Neural crest cell (in vitro differentiated cells): ENCODE measurements around the gene CCDC89. TPM values are rescaled to one million over a fixed set of nuclear protein-coding genes. Genes with fewer than 3 reads are reported as not detected.

Source experiments
- DNase-seq: peaks from one replicate; pipeline ENCODE4 v3.0.0; 2021; ENCODE audit warnings: low read depth, mixed read lengths, low spot score
- H3K27ac Mint-ChIP-seq: one replicate; pipeline ENCODE4 v1.8.0; 2021; ENCODE audit warnings: mild to moderate bottlenecking, mixed read lengths; ENCODE audit not compliant: unreplicated experiment
- H3K27me3 Mint-ChIP-seq: 2 replicates; pipeline ENCODE4 v1.8.0; 2021; ENCODE audit warnings: low read depth, mild to moderate bottlenecking, mixed read lengths
- H3K36me3 Mint-ChIP-seq: 2 replicates; pipeline ENCODE4 v1.8.0; 2021; ENCODE audit warnings: low read depth, mild to moderate bottlenecking, mixed read lengths
- H3K4me1 Mint-ChIP-seq: 2 replicates; pipeline ENCODE4 v1.8.0; 2021; ENCODE audit warnings: mixed read lengths
- H3K4me3 Mint-ChIP-seq: one replicate; pipeline ENCODE4 v1.8.0; 2021; ENCODE audit warnings: mild to moderate bottlenecking, mixed read lengths
- H3K9me3 Mint-ChIP-seq: 2 replicates; pipeline ENCODE4 v1.8.0; 2021; ENCODE audit warnings: mixed read lengths
- CTCF ChIP-seq: fragments of 200-600 bp; sonication (generic); conservative IDR thresholded peaks from 2 replicates; pipeline ENCODE4 v1.5.0; 2021; ENCODE audit warnings: antibody characterized with exemption, mild to moderate bottlenecking
- long read RNA-seq: library from polyadenylated mRNA; unstranded; transcript quantifications from one replicate; pipeline ENCODE4 v2.0.0, GENCODE V29; 2020
- total RNA-seq: library from RNA; stranded (reverse); gene quantifications from 2 replicates; pipeline ENCODE4 v1.2.1, GENCODE V29; 2021

CCDC89 gene
- total RNA-seq: not detected in 2 replicates
- long read RNA-seq: 0 reads

GRCh38 chr11:85685820-85686459 is at the start of gene CCDC89:
CCDC89 (minus strand) TSS chr11:85686195; CDS start chr11:85686130, 65 bp downstream.
- TF ChIP-seq CTCF: no peak
- DNase-seq: no peak
- Mint-ChIP-seq H3K36me3 (no peaks in the 10 kb centered on the region), H3K4me3 (no peak within 1 kb of the TSS), H3K9me3 (no peaks in the 10 kb centered on the region), H3K27ac (no peak within 1 kb of the TSS), H3K27me3 (no peaks in the 10 kb centered on the region), H3K4me1 (no peaks in the 10 kb centered on the region)

GRCh38 chr11:85732965-85733364 is 47.0 kb upstream of the CCDC89 start:
- H3K27me3 Mint-ChIP-seq: no peaks in the 10 kb centered on the region
- peaks cover 4% of the 10 kb centered on the region for H3K9me3 Mint-ChIP-seq
- no peaks in the 10 kb centered on the region for H3K4me1 Mint-ChIP-seq
- H3K4me3 Mint-ChIP-seq: no peak overlapping the region
- no peak for TF ChIP-seq CTCF
- H3K27ac Mint-ChIP-seq: no peak overlapping the region
- peaks cover 9% of the 10 kb centered on the region for H3K36me3 Mint-ChIP-seq
- no peak for DNase-seq

GRCh38 chr11:85726381-85726780 is 40.4 kb upstream of the CCDC89 start:
- no peak for TF ChIP-seq CTCF
- no peak for DNase-seq
- no peak overlapping the region for H3K27ac Mint-ChIP-seq
- no peaks in the 10 kb centered on the region for H3K4me1 Mint-ChIP-seq
- H3K27me3 Mint-ChIP-seq: no peaks in the 10 kb centered on the region
- no peak overlapping the region for H3K4me3 Mint-ChIP-seq
- peaks cover 12% of the 10 kb centered on the region for H3K36me3 Mint-ChIP-seq
- peaks cover 7% of the 10 kb centered on the region for H3K9me3 Mint-ChIP-seq

- TF ChIP-seq CTCF: no peak
- Mint-ChIP-seq H3K9me3 (peaks cover 7% of the 10 kb centered on the region), H3K4me1 (no peaks in the 10 kb centered on the region), H3K4me3 (no peak overlapping the region), H3K27me3 (no peaks in the 10 kb centered on the region), H3K36me3 (peaks cover 10% of the 10 kb centered on the region), H3K27ac (no peak overlapping the region)
- DNase-seq: no peak
Measured at GRCh38 chr11:85725510-85726258, 39.7 kb upstream of the CCDC89 start.

GRCh38 chr11:85724748-85725465 is 38.9 kb upstream of the CCDC89 start:
- H3K4me1 Mint-ChIP-seq: peaks cover 5% of the 10 kb centered on the region
- peaks cover 7% of the 10 kb centered on the region for H3K9me3 Mint-ChIP-seq
- no peak overlapping the region for H3K27ac Mint-ChIP-seq
- TF ChIP-seq CTCF: no peak
- H3K27me3 Mint-ChIP-seq: no peaks in the 10 kb centered on the region
- H3K4me3 Mint-ChIP-seq: no peak overlapping the region
- peaks cover 7% of the 10 kb centered on the region for H3K36me3 Mint-ChIP-seq
- no peak for DNase-seq
